NB4 (cell line): ENCODE data around the gene RBKS.

Experiments used
- DNase-seq: peaks from one replicate; pipeline ENCODE4 v3.0.0; 2010; ENCODE audit warnings: low read depth
- H3K4me3 ChIP-seq: one replicate; pipeline ENCODE4 v1.5.1; 2011; ENCODE audit warnings: mild to moderate bottlenecking, low read depth, low read length, moderate library complexity
- CTCF ChIP-seq: IDR thresholded peaks from one replicate; pipeline ENCODE4 v1.5.1; 2012; ENCODE audit warnings: low read depth, low read length
- MAX ChIP-seq: IDR thresholded peaks from 2 replicates; pipeline ENCODE4 v1.6.1; 2011; ENCODE audit warnings: low read depth, low read length
- MYC ChIP-seq: IDR thresholded peaks from 2 replicates; pipeline ENCODE4 v1.6.1; 2011; ENCODE audit warnings: low read depth, low read length
- POLR2A ChIP-seq: IDR thresholded peaks from 2 replicates; pipeline ENCODE4 v1.6.1; 2011; ENCODE audit warnings: mild to moderate bottlenecking; ENCODE audit not compliant: insufficient read length; ENCODE audit errors: extremely low read depth

The RBKS gene

GRCh38 chr2:27893006-27893405, 2.8 kb upstream of the RBKS start:
- no peak overlapping the region for H3K4me3 ChIP-seq
- TF ChIP-seq CTCF = no peak
- no peak for TF ChIP-seq POLR2A
- TF ChIP-seq MYC = no peak
- TF ChIP-seq MAX = no peak
- DNase-seq = peak; percentile 27

DNA sequence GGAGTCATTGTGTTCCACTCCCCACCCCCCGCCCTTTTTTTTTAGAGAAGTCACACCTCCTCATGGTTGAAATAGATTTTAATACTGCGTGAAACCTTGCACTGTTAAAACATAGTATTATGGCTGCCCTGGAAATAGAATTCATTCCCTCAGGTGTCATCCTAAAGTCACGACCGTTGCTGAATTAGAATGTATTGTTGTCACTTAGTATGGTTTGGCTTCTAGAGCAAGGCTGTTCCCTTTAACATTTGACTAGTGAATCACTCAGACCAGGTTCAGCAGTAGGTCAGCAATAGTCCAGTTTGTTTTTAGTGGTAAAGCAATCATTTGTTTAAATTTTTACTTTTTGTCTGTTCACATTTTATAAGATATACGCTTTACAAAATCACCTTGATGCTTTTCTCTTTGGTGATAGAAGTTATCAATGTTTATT, 1.5 kb upstream of the RBKS start:
- TF ChIP-seq MAX = no peak
- no peak for TF ChIP-seq CTCF
- no peak for TF ChIP-seq POLR2A
- TF ChIP-seq MYC = no peak
- H3K4me3 ChIP-seq = peak overlapping the region; percentile 92
- DNase-seq = no peak

DNA sequence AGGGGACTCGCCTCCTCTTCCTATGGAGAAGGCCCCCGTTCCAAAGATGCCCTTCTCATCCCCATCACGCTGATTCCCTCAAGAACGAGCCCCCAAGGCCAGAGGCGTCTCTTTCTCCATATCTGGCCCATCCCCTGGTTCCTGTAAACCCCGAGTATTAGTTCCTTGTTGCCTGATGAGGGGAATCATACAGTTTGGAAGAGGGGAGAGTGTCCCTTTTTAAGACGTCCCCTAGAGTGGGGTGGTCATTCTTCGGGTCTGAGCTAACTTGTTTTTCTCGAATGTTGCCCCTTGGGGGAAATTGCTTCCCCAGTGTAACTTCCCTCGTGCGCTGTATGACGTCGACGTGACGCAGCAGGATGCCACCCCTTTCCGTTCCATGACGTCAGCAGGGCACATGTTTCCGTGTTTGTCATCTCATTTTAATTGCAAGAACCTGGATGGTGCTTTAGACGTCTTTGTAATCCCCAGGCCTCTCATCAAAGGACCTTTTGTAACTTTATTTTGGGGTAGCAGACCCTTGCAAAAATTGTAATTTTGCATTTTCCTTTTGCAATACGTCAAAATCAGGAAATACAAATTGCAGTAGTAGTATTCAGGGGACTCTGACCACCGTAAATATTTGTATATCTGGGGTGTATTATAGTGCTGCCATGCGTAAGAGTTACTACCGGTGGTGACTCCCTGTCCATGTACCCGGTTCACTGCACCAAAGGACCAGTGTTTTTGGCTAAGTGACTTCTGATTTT, 911 bp upstream of the RBKS start:
- DNase-seq = peak; percentile 84
- peak overlapping the region; percentile 92 for H3K4me3 ChIP-seq
- peak; percentile 94 for TF ChIP-seq MAX
- TF ChIP-seq POLR2A = no peak
- peak; percentile 95 for TF ChIP-seq MYC

DNA sequence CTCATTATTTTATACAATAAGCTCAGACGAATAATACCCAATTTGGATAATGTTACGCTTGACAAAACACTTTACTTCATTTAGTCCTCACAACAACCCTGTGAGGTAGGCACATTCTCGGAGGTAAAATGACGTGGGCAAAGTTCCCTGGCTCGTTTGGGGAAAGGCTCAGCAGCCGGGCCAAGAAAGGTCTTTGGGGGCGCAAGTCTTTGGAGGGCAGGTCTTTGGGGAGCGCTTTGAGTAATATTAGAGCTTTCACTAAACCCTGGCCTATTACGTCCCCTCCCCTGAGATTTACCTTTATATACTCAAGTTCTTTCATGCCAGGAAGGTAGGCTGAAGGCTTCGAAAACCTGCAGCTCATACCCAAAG, 427 bp downstream of the RBKS start:
- TF ChIP-seq POLR2A = no peak
- no peak for TF ChIP-seq CTCF
- no peak for TF ChIP-seq MYC
- TF ChIP-seq MAX = no peak
- no peak for DNase-seq
- peak overlapping the region; percentile 83 for H3K4me3 ChIP-seq

- H3K4me3 ChIP-seq = peak overlapping the region; percentile 83
- no peak for DNase-seq
- TF ChIP-seq POLR2A (no peak), CTCF (no peak), MAX (no peak), MYC (no peak)
These were observed 1.4 kb downstream of the RBKS start for GRCh38 chr2:27888790-27889189.

DNA sequence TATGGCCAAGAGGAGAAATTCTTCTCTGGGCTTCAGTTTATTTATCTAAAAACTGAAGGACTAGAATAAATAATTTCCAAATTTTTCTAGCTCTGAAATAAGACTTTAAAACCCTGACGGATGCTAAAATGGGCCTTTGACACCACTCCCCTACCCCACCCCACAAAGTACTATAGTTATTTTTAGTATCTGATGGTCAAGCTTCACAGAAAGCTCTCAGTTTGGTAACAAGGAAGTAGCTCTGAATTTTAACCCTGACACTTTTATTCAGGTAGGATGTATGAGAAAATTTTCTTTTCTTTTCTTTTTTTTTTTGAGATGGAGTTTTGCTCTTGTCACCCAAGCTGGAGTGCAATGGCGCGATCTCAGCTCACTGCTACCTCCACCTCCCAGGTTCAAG, 2.4 kb downstream of the RBKS start:
- no peak for TF ChIP-seq MYC
- TF ChIP-seq CTCF = no peak
- TF ChIP-seq MAX = no peak
- TF ChIP-seq POLR2A = no peak
- no peak overlapping the region for H3K4me3 ChIP-seq
- no peak for DNase-seq
